LNCAP (cell line): ENCODE measurements around the gene FBLN1.

Experiments used
- CTCF ChIP-seq: fragments of 450-650 bp; IDR thresholded peaks from 2 replicates; pipeline ENCODE4 v1.5.1; 2017; ENCODE audit warnings: mild to moderate bottlenecking

Gene FBLN1

GRCh38 chr22:45510376-45511232 is 7.9 kb downstream of the FBLN1 start:
- TF ChIP-seq CTCF, result no peak

GRCh38 chr22:45511847-45512261 is 9.2 kb downstream of the FBLN1 start:
- no peak for TF ChIP-seq CTCF

GRCh38 chr22:45512363-45512762 is 9.7 kb downstream of the FBLN1 start:
- no peak for TF ChIP-seq CTCF

- no peak for TF ChIP-seq CTCF
Measured at GRCh38 chr22:45515676-45516075, 13.0 kb downstream of the FBLN1 start.

GRCh38 chr22:45516163-45516562 is 13.5 kb downstream of the FBLN1 start:
- no peak for TF ChIP-seq CTCF

- no peak for TF ChIP-seq CTCF
Measured at GRCh38 chr22:45516923-45517675, 14.4 kb downstream of the FBLN1 start.

GRCh38 chr22:45518136-45518535 is 15.5 kb downstream of the FBLN1 start:
- no peak for TF ChIP-seq CTCF
